NCI-H82 treated with DMSO at 0.1 percent for 48 hours (cell line): ENCODE data around the gene OR4C46.
"Not testable (repeated sequence)": the region's sequence is repeated elsewhere in the genome, so short reads cannot be mapped to it uniquely, and the experiment has no call there.

Source experiments
- DNase-seq: peaks from one replicate; lab custom pipeline; 2025; ENCODE audit not compliant: unreplicated experiment; lab: John Stamatoyannopoulos, UW

The OR4C46 gene

DNA sequence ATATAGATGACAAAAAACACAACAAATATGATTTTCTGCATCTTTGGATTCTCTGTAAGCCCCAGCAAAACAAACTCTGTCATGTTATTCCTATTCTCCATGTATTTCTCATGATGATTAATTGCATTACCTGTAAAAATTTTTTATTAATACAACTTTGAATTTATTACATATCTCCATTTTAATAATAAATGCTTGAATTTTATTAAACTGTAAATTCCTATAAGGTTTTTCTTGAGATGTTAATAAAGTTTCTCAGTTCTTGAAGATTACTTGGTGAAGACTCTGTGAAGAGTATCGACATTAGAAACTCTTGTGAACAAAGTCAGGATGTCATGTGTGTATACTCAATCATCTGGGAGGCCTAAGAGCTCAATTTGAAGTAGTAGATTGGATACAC lies at the start of gene OR4C46:
Gene OR4C46 (minus strand): TSS at position 101 of the 400 bp plus-strand sequence. CDS start 0 bp downstream, at position 101.
- DNase-seq = no peak

DNA sequence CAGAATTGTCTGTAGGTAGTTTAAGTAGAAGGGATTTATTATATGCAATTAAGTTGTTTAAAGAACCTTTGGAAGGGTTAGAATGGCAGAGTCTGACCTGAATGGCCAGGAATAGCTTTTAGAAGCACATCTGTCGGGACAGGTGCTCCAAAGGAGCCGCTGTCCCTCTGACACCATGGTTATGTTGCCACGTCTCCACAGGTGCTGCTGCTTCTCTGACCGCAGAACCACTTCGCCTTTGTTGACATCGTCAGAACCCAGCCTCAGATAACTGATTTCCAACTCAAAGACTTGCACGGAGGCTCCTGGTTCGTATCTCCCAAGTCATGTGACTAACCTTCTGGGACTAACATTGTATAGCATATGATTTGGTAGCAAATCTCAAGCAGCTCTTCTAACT lies 41.8 kb upstream of the OR4C46 start:
- not testable (repeated sequence) for DNase-seq

DNA sequence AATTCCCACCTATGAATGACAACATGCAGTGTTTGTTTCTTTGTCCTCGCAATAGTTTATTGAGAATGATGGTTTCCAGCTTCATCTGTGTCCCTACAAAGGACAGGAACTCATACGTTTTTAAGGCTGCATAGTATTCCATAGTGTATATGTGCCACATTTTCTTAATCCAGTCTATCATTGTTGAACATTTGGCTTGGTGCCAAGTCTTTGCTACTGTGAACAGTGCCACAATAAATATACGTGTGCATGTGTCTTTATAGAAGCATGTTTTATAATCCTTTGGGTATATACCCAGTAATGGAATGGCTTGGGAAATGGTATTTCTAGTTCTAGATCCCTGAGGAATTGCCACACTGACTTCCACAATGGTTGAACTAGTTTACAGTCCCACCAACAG lies 42.4 kb downstream of the OR4C46 start:
- not testable (repeated sequence) for DNase-seq

DNA sequence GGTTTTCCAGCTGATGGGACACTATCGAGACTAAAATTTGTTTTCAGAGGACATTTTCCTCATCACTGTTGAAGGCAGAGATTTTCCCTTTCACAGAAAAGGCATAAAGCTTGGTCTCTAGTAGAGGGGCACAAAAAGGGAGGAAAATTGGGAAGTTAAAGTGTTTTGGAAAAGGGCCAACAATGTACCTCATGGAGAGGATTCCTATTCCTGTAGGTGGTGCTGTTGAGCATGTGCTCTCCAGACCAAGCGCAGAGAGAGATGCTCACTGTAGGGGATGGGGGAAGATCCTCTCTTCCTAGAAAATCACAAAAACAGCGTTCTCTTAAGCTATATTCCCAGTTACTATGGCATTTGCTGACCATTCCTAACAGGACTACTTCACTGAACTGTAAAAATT lies 44.9 kb downstream of the OR4C46 start:
- DNase-seq = no peak

DNA sequence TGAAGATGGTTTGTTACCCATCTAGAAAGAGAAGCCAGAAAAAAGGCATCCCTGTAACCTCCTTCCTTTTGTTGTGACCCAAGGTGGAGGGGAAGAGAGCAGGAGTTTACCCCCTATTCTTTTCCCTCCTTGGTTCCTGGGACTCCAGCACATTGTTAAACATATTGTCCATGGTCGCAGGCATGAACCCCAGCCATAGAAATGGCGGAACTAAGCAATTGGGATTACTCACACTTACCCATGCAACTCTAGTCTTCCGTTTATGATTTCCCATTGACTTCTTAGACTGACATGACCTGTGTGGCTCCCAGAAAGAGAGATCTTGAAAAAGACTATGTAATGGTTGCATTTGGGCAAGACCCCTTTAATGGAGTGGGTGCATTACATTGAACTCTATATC lies 45.4 kb downstream of the OR4C46 start:
- no peak for DNase-seq
